H1 (cell line): Measurements from ENCODE around the gene ITFG2. TPM values are rescaled to one million over a fixed set of nuclear protein-coding genes. Genes with fewer than 3 reads are reported as not detected.

Experiments
- CTCF ChIA-PET: fragments of 300-600 bp; sonication (Branson Sonifier 250); formaldehyde crosslinking; loops from one replicate; lab custom pipeline; 2021; ENCODE audit not compliant: partially characterized antibody; lab: Charles Lee
- POLR2A ChIA-PET: fragments of 300-600 bp; sonication (Branson Sonifier 250); formaldehyde crosslinking; loops from one replicate; lab custom pipeline; 2021; ENCODE audit warnings: inconsistent platforms; ENCODE audit not compliant: partially characterized antibody; lab: Charles Lee
- DNase-seq, 2 experiments: peaks; one replicate each; pipeline versions ENCODE4 v3.0.0 to v3.0.0-alpha.2; 2010 to 2022; ENCODE audit warnings: low spot score in 2 of 2, low read depth in 1 of 2, mixed read lengths in 1 of 2
- FAIRE-seq: peaks from 2 replicates; lab custom pipeline; 2011; peaks lifted over from hg19 to GRCh38; lab: Jason Lieb, UNC
- H2AFZ ChIP-seq: 2 replicates; pipeline ENCODE4 v1.8.1; 2012; ENCODE audit warnings: low read length, inconsistent platforms
- H2AK5ac ChIP-seq: 2 replicates; pipeline ENCODE4 v1.6.1; 2013; ENCODE audit warnings: low read depth, low read length
- H2BK120ac ChIP-seq: replicated peaks from 2 replicates; pipeline ENCODE3; 2013; ENCODE audit warnings: low read depth, low read length, inconsistent platforms
- H2BK12ac ChIP-seq: 2 replicates; pipeline ENCODE4 v1.6.1; 2013; ENCODE audit warnings: low read depth, low read length
- H2BK15ac ChIP-seq: 2 replicates; pipeline ENCODE4 v1.6.1; 2013; ENCODE audit warnings: low read length
- H2BK20ac ChIP-seq: 2 replicates; pipeline ENCODE4 v1.6.1; 2013; ENCODE audit warnings: low read length
- H2BK5ac ChIP-seq: 2 replicates; pipeline ENCODE4 v1.6.1; 2013; ENCODE audit warnings: low read depth, low read length
- H3K14ac ChIP-seq: 2 replicates; pipeline ENCODE4 v1.6.1; 2013; ENCODE audit warnings: inconsistent platforms; ENCODE audit not compliant: insufficient read length
- H3K18ac ChIP-seq: 2 replicates; pipeline ENCODE4 v1.6.1; 2013; ENCODE audit warnings: low read length; ENCODE audit errors: extremely low read depth
- H3K23ac ChIP-seq: 2 replicates; pipeline ENCODE4 v1.6.1; 2013; ENCODE audit warnings: inconsistent platforms; ENCODE audit not compliant: insufficient read length
- H3K23me2 ChIP-seq: 2 replicates; pipeline ENCODE4 v1.6.1; 2013; ENCODE audit warnings: low read depth, low read length
- H3K27ac ChIP-seq: 2 replicates; pipeline ENCODE4 v1.6.1; 2011; ENCODE audit warnings: low read depth, low read length, inconsistent platforms
- H3K27me3 ChIP-seq, 4 experiments: replicated peaks in 1 of 4; 1 replicate in 1 of 4; 2 replicates in 3 of 4; pipeline versions ENCODE4 v1.6.1 to v1.8.1; 2011 to 2013; ENCODE audit warnings: low read length in 3 of 4, mild to moderate bottlenecking in 3 of 4, inconsistent platforms in 2 of 4, mixed read lengths in 2 of 4, moderate library complexity in 1 of 4; ENCODE audit not compliant: control insufficient read depth in 3 of 4, insufficient read depth in 3 of 4; ENCODE audit errors: extremely low read depth in 1 of 4
- H3K36me3 ChIP-seq, 4 experiments: 2 replicates each; pipeline versions ENCODE4 v1.6.1 to v1.8.1; 2011 to 2013; ENCODE audit warnings: mild to moderate bottlenecking in 4 of 4, low read length in 3 of 4, moderate library complexity in 2 of 4, control low read depth in 1 of 4, inconsistent platforms in 1 of 4; ENCODE audit not compliant: insufficient read depth in 4 of 4, control insufficient read depth in 2 of 4
- H3K4ac ChIP-seq: replicated peaks from 2 replicates; pipeline ENCODE3; 2013; ENCODE audit warnings: low read length, low read depth, mixed read lengths, inconsistent platforms; ENCODE audit not compliant: insufficient read length
- H3K4me1 ChIP-seq, 4 experiments: replicated peaks in 1 of 4; 1 replicate in 1 of 4; 2 replicates in 3 of 4; pipeline versions ENCODE4 v1.6.1 to v1.8.1; 2011 to 2013; ENCODE audit warnings: low read length in 3 of 4, inconsistent platforms in 2 of 4, mixed read lengths in 1 of 4; ENCODE audit not compliant: insufficient read depth in 4 of 4, control insufficient read depth in 3 of 4
- H3K4me2 ChIP-seq, 2 experiments: 2 replicates each; pipeline versions ENCODE4 v1.6.1 to v1.8.1; 2011 to 2013; ENCODE audit warnings: low read depth in 2 of 2, low read length in 2 of 2, control low read depth in 1 of 2, inconsistent platforms in 1 of 2, mild to moderate bottlenecking in 1 of 2; ENCODE audit not compliant: insufficient read depth in 1 of 2
- H3K4me3 ChIP-seq, 4 experiments: fragments of 200-600, 300-600 bp in 1 of 4; sonication (generic), shearing (Covaris generic), sonication (Bioruptor Twin) in 1 of 4; 2 replicates each; pipeline versions ENCODE4 v1.5.1 to v1.8.1; 2011 to 2016; ENCODE audit warnings: low read length in 4 of 4, low read depth in 3 of 4, control low read depth in 2 of 4, inconsistent platforms in 2 of 4, mild to moderate bottlenecking in 2 of 4, mixed read lengths in 1 of 4, moderate library complexity in 1 of 4; ENCODE audit not compliant: insufficient read depth in 2 of 4; ENCODE audit errors: extremely low read depth in 1 of 4
- H3K56ac ChIP-seq: replicated peaks from 2 replicates; pipeline ENCODE3; 2013; ENCODE audit warnings: low read depth, mild to moderate bottlenecking, mixed read lengths, low read length, inconsistent platforms; ENCODE audit not compliant: insufficient read length
- H3K79me1 ChIP-seq: 2 replicates; pipeline ENCODE4 v1.6.1; 2013; ENCODE audit warnings: low read depth, low read length, control low read depth
- H3K79me2 ChIP-seq, 2 experiments: 2 replicates each; pipeline versions ENCODE4 v1.6.1 to v1.8.1; 2012 to 2013; ENCODE audit warnings: low read length in 2 of 2, mild to moderate bottlenecking in 2 of 2, inconsistent platforms in 1 of 2; ENCODE audit not compliant: insufficient read depth in 2 of 2, control insufficient read depth in 1 of 2
- H3K9ac ChIP-seq, 4 experiments: replicated peaks in 1 of 4; 1 replicate in 1 of 4; 2 replicates in 3 of 4; pipeline versions ENCODE4 v1.6.1 to v1.8.1; 2011 to 2013; ENCODE audit warnings: low read depth in 3 of 4, low read length in 3 of 4, control low read depth in 2 of 4, mild to moderate bottlenecking in 2 of 4, moderate library complexity in 2 of 4, inconsistent platforms in 1 of 4; ENCODE audit errors: extremely low read depth in 1 of 4
- H3K9me3 ChIP-seq, 2 experiments: 2 replicates each; pipeline versions ENCODE4 v1.6.1 to v1.8.1; 2012 to 2013; ENCODE audit warnings: mild to moderate bottlenecking in 2 of 2, moderate library complexity in 2 of 2, control low read depth in 1 of 2, inconsistent platforms in 1 of 2, low read depth in 1 of 2, low read length in 1 of 2, mixed read lengths in 1 of 2; ENCODE audit not compliant: insufficient read depth in 2 of 2
- H4K20me1 ChIP-seq, 2 experiments: replicated peaks in 1 of 2; 2 replicates each; pipeline versions ENCODE3 to v1.8.1; 2011 to 2013; ENCODE audit warnings: inconsistent platforms in 2 of 2, low read length in 2 of 2, mild to moderate bottlenecking in 1 of 2; ENCODE audit not compliant: insufficient read depth in 2 of 2, control insufficient read depth in 1 of 2
- H4K5ac ChIP-seq: 2 replicates; pipeline ENCODE4 v1.6.1; 2013; ENCODE audit warnings: low read length, low read depth, mixed read lengths, inconsistent platforms; ENCODE audit not compliant: insufficient read length
- H4K8ac ChIP-seq: 2 replicates; pipeline ENCODE4 v1.8.0; 2013; ENCODE audit warnings: mild to moderate bottlenecking, moderate library complexity, low read length, inconsistent platforms; ENCODE audit not compliant: insufficient read depth; ENCODE audit errors: extremely low read depth
- H4K91ac ChIP-seq: replicated peaks from 2 replicates; pipeline ENCODE3; 2013; ENCODE audit warnings: low read length, mixed read lengths, inconsistent platforms; ENCODE audit not compliant: insufficient read length
- CTCF ChIP-seq, 3 experiments: IDR thresholded peaks; 1 replicate in 2 of 3; 2 replicates in 1 of 3; pipeline versions ENCODE4 v1.5.1 to v1.6.1; 2011; ENCODE audit warnings: low read length in 3 of 3, mild to moderate bottlenecking in 3 of 3, inconsistent platforms in 2 of 3, low read depth in 1 of 3, moderate library complexity in 1 of 3; ENCODE audit not compliant: insufficient read depth in 1 of 3; ENCODE audit errors: control extremely low read depth in 1 of 3
- JUN ChIP-seq: IDR thresholded peaks from 2 replicates; pipeline ENCODE4 v1.6.1; 2011; ENCODE audit warnings: low read depth, mild to moderate bottlenecking, improper control_type of control experiment, low read length
- POLR2AphosphoS5 ChIP-seq: IDR thresholded peaks from 2 replicates; pipeline ENCODE4 v1.6.1; 2011; ENCODE audit warnings: low read depth, low read length
- SIRT6 ChIP-seq: IDR thresholded peaks from one replicate; pipeline ENCODE4 v1.7.1; 2012; ENCODE audit warnings: low read length, inconsistent platforms
- SP4 ChIP-seq: IDR thresholded peaks from 2 replicates; pipeline ENCODE4 v1.6.1; 2012; ENCODE audit warnings: low read length, inconsistent platforms
- WGBS, 2 experiments: shearing (Covaris generic) in 1 of 2; methylation state at CpG; one replicate each; pipeline versions ENCODE4 v1.1.6 to v1.1.7; 2013 to 2015; ENCODE audit warnings: low lambda C conversion rate in 2 of 2, mixed read lengths in 2 of 2, inconsistent platforms in 1 of 2, low coverage in 1 of 2, missing lambda C conversion rate in 1 of 2; ENCODE audit not compliant: insufficient replicate concordance in 2 of 2, insufficient coverage in 1 of 2, insufficient read length in 1 of 2; ENCODE audit errors: extremely low coverage in 1 of 2, missing lambda C conversion rate in 1 of 2; 5-methylcytosine and 5-hydroxymethylcytosine counted together
- polyA plus RNA-seq, 7 experiments: library from polyadenylated mRNA; depleted of rRNA in 3 of 7; stranded (reverse) in 5 of 7; unstranded in 2 of 7; fragments of >200 nt in 5 of 7; fragments of 200-250 nt in 2 of 7; gene quantifications; 1 replicate in 5 of 7; 2 replicates in 1 of 7; 4 replicates in 1 of 7; pipeline versions ENCODE4 v1.2.1 to v1.2.3, GENCODE V29; 2011 to 2013; ENCODE audit warnings: missing spikeins in 2 of 7, mixed read lengths in 2 of 7
- total RNA-seq: library from RNA; stranded (reverse); fragmentation: NEBNext Ultra II Directional; extraction: Animal tissue kit (Norgen Biotek cat#: 25700); gene quantifications from 2 replicates; pipeline ENCODE4 v1.2.1, GENCODE V29; 2021
- TF ChIP-seq, protein P1 (sequence below): IDR thresholded peaks from 2 replicates; pipeline ENCODE4 v1.6.1; 2012; ENCODE audit warnings: inconsistent platforms

The ITFG2 gene
- total and polyA plus RNA-seq, 2 of the 8 experiments (the other 6 are each of a cell fraction or from before 2014, with no cell fraction given): 15.0 to 22.9 TPM

- Histone ChIP-seq H3K23ac (no peak overlapping the region), H2BK12ac (no peak overlapping the region; the same call in 1 of the 2 replicates), H3K18ac (no peak overlapping the region; the same call in 1 of the 2 replicates), H4K8ac (no peak overlapping the region), H3K14ac (no peak overlapping the region), H3K4me2 (peak overlapping the region; percentile 76 to 86), H2AK5ac (no peak overlapping the region), H3K79me2 (peaks cover 0 to 25% of the 10 kb centered on the region in 2 experiments; a peak in 2 of 4 replicates), H3K4ac (peak overlapping the region; percentile 4), H3K23me2 (peaks cover 11% of the 10 kb centered on the region; the same call in 1 of the 2 replicates), H3K56ac (no peak overlapping the region), H3K4me1 (peaks cover 4 to 6% (median 5%) of the 10 kb centered on the region in 4 experiments; a peak in 5 of 7 replicates), H2AFZ (no peak overlapping the region), H2BK5ac (peak overlapping the region; percentile 68; the same call in 1 of the 2 replicates), H4K91ac (no peak overlapping the region), H2BK20ac (no peak overlapping the region), H3K4me3 (peak overlapping the region; percentile 59 to 73 (median 66)), H3K9ac (peak overlapping the region in 3 of 4 experiments; percentile 0 to 67 (median 22); a peak in 4 of 7 replicates), H2BK120ac (no peak overlapping the region), H3K27me3 (peaks cover 0 to 6% (median 4%) of the 10 kb centered on the region in 4 experiments; a peak in 6 of 7 replicates), H3K36me3 (peaks cover 31 to 44% (median 38%) of the 10 kb centered on the region in 4 experiments), H3K79me1 (peaks cover 5% of the 10 kb centered on the region; the same call in 1 of the 2 replicates), H3K9me3 (no peaks in the 10 kb centered on the region), H4K20me1 (peaks cover 14 to 22% of the 10 kb centered on the region in 2 experiments), H2BK15ac (no peak overlapping the region), H4K5ac (no peak overlapping the region), H3K27ac (no peak overlapping the region)
- TF ChIP-seq, protein P1, sequence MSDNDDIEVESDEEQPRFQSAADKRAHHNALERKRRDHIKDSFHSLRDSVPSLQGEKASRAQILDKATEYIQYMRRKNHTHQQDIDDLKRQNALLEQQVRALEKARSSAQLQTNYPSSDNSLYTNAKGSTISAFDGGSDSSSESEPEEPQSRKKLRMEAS: no peak
- TF ChIP-seq SIRT6 (no peak), POLR2AphosphoS5 (no peak), SP4 (no peak), JUN (no peak), CTCF (IDR thresholded peaks at IDR 0.05; ENCODE audit: control extremely low read depth in 1 of 3, insufficient read depth in 1 of 3, low read depth in 1 of 3, low read length in 3 of 3) (peak in 1 of 3 experiments; percentile 6; a peak in 1 of 4 replicates)
- DNase-seq (no peak), FAIRE-seq (no peak)
- 15% methylated on average over 14 of the region's 14 CpGs; no CpG with 5 or more reads in 1 of the 2 experiments for WGBS, 2 experiments
- ChIA-PET CTCF (interaction anchor here (1.0 to 5.2 kb wide), 14 partner anchors 10 to 113 kb away, joined by 3 to 34 read pairs (median 6); partner anchors contain the start of gene ITFG2), POLR2A (interaction anchor here (0.9 to 5.0 kb wide), 14 partner anchors 8 to 164 kb away, joined by 3 to 54 read pairs (median 5); partner anchors contain the start of gene ITFG2)
These were observed 16.2 kb upstream of the ITFG2 start for GRCh38 chr12:2796187-2796666.
